GM13976 (cell line): ENCODE measurements around the gene NARF.

ENCODE experiments used
- DNase-seq: peaks from one replicate; pipeline ENCODE4 v3.0.0; 2012; ENCODE audit warnings: low spot score
- CTCF ChIP-seq: IDR thresholded peaks from 2 replicates; pipeline ENCODE4 v1.5.1; 2012; ENCODE audit warnings: borderline replicate concordance, mild to moderate bottlenecking; ENCODE audit not compliant: insufficient read depth; ENCODE audit errors: extremely low read depth, missing control alignments, control extremely low read depth
- in situ Hi-C: fragments of 300-500 bp; cut with MboI; formaldehyde crosslinking; loops from one replicate; pipeline ENCODE4 v1.12.0; 2022; ENCODE audit warnings: low sequenced_read_pairs, mixed read lengths, inconsistent platforms; ENCODE audit not compliant: unreplicated experiment

Gene NARF

GRCh38 chr17:82433560-82434215 is 24.9 kb upstream of the NARF start:
- TF ChIP-seq CTCF = no peak
- in situ Hi-C loops = no loop called here
- no peak for DNase-seq

- no peak for DNase-seq
- no peak for TF ChIP-seq CTCF
- in situ Hi-C loops = no loop called here
These were observed 24.4 kb upstream of the NARF start for GRCh38 chr17:82434216-82434565.

GRCh38 chr17:82435103-82435502 is 23.4 kb upstream of the NARF start:
- in situ Hi-C loops = no loop called here

GRCh38 chr17:82435601-82436583 is 22.6 kb upstream of the NARF start:
- DNase-seq = no peak
- in situ Hi-C loops = no loop called here
- TF ChIP-seq CTCF = no peak

More at GRCh38 chr17:82435103-82435502, 23.4 kb upstream of the NARF start:
- no peak for DNase-seq
- TF ChIP-seq CTCF = no peak

- no peak for DNase-seq
- no peak for TF ChIP-seq CTCF
- in situ Hi-C loops = no loop called here
These were observed 21.8 kb upstream of the NARF start for GRCh38 chr17:82436601-82437324.

- TF ChIP-seq CTCF = no peak
- in situ Hi-C loops = no loop called here
- DNase-seq = no peak
These were observed 21.2 kb upstream of the NARF start for GRCh38 chr17:82437325-82437668.
